PFSK-1 (cell line): ENCODE data around the gene BRINP3.

Experiments used
- FOXP2 ChIP-seq: optimal IDR thresholded peaks from 2 replicates; pipeline ENCODE3; 2011; ENCODE audit warnings: borderline replicate concordance, control low read depth, inconsistent platforms; ENCODE audit not compliant: insufficient read depth; ENCODE audit errors: extremely low read length, extremely low read depth
- POLR2AphosphoS5 ChIP-seq: IDR thresholded peaks from 2 replicates; pipeline ENCODE4 v1.6.1; 2012; ENCODE audit warnings: low read depth, mild to moderate bottlenecking, control low read depth, low read length, moderate library complexity
- SIN3A ChIP-seq: IDR thresholded peaks from 2 replicates; pipeline ENCODE4 v1.6.1; 2012; ENCODE audit warnings: mild to moderate bottlenecking, low read length, moderate library complexity, borderline replicate concordance; ENCODE audit not compliant: insufficient read depth
- TAF1 ChIP-seq: IDR thresholded peaks from 2 replicates; pipeline ENCODE4 v1.6.1; 2012; ENCODE audit warnings: low read length, control low read depth, borderline replicate concordance; ENCODE audit not compliant: insufficient read depth
- TF ChIP-seq, protein P1 (sequence below), 2 experiments: IDR thresholded peaks; 2 replicates each; pipeline versions ENCODE4 v1.6.1 to v1.8.0; 2011 to 2012; ENCODE audit warnings: low read depth in 2 of 2, low read length in 2 of 2, control low read depth in 1 of 2, inconsistent platforms in 1 of 2, mild to moderate bottlenecking in 1 of 2, moderate library complexity in 1 of 2; ENCODE audit not compliant: insufficient read depth in 1 of 2

The BRINP3 gene

DNA sequence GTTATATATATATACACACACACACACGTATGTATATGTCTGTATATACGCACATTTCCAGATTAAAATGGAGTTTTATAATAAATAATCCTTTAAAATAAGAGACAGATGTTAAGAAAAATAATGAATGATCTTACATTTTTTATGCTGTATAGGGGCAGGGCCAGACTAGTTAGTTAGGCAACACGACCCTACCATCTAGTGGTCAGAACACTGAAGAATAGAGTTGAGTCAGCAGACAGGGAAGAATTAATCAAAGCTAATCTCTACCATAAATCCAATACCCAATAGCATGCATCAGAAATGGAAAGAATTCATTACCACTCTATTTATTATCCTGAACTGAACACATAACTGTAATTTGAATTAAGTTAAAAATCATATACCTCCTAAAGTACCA is 156.7 kb downstream of the BRINP3 start:
- TF ChIP-seq, protein P1, sequence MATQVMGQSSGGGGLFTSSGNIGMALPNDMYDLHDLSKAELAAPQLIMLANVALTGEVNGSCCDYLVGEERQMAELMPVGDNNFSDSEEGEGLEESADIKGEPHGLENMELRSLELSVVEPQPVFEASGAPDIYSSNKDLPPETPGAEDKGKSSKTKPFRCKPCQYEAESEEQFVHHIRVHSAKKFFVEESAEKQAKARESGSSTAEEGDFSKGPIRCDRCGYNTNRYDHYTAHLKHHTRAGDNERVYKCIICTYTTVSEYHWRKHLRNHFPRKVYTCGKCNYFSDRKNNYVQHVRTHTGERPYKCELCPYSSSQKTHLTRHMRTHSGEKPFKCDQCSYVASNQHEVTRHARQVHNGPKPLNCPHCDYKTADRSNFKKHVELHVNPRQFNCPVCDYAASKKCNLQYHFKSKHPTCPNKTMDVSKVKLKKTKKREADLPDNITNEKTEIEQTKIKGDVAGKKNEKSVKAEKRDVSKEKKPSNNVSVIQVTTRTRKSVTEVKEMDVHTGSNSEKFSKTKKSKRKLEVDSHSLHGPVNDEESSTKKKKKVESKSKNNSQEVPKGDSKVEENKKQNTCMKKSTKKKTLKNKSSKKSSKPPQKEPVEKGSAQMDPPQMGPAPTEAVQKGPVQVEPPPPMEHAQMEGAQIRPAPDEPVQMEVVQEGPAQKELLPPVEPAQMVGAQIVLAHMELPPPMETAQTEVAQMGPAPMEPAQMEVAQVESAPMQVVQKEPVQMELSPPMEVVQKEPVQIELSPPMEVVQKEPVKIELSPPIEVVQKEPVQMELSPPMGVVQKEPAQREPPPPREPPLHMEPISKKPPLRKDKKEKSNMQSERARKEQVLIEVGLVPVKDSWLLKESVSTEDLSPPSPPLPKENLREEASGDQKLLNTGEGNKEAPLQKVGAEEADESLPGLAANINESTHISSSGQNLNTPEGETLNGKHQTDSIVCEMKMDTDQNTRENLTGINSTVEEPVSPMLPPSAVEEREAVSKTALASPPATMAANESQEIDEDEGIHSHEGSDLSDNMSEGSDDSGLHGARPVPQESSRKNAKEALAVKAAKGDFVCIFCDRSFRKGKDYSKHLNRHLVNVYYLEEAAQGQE (IDR thresholded peaks at IDR 0.05; ENCODE audit: insufficient read depth in 1 of 2, low read depth in 2 of 2, low read length in 2 of 2) = no peak
- TF ChIP-seq FOXP2 = no peak
- no peak for TF ChIP-seq SIN3A
- TF ChIP-seq TAF1 = no peak
- TF ChIP-seq POLR2AphosphoS5 = no peak

DNA sequence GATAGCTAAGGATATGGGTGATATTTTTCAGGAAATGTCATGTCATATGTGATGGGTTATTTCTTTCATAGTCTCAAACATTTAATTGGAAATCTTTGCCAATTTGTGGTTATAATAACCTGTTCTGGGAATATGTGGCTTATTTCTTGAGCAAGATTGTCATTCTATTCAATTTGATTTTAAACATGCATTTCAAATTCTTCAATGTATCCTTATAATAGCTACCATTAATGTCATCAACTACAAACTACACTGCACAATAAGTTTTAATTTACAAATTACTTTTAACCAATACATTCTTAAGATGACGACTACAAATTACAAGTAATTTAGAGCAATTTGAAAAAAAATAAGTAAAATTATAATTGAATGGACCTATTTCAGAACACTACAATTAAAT is 164.9 kb downstream of the BRINP3 start:
- TF ChIP-seq POLR2AphosphoS5 (no peak), FOXP2 (no peak), TAF1 (no peak), SIN3A (no peak)
- TF ChIP-seq, protein P1 (IDR thresholded peaks at IDR 0.05; ENCODE audit: insufficient read depth in 1 of 2, low read depth in 2 of 2, low read length in 2 of 2) = no peak

DNA sequence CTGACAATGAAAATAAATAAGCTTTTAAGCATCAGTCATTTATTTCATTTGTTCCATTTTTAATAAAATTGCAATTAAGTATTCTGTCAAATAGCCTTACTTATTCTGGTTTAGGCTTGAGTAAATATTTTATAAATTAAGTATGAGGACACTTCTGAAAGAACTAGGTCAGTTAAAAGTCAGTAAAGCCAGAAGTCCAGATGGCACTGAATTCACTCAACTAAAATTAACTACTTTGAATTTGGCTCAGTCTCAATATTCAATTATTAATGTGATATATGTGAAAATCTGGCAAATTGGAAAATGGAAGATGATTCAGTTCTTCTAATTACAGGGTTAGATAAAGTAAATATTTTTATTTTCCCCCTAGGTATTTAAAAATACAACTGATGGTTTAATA is 174.2 kb downstream of the BRINP3 start:
- TF ChIP-seq, protein P1 (IDR thresholded peaks at IDR 0.05; ENCODE audit: insufficient read depth in 1 of 2, low read depth in 2 of 2, low read length in 2 of 2) = no peak
- no peak for TF ChIP-seq POLR2AphosphoS5
- TF ChIP-seq TAF1 = no peak
- TF ChIP-seq SIN3A = no peak
- no peak for TF ChIP-seq FOXP2

DNA sequence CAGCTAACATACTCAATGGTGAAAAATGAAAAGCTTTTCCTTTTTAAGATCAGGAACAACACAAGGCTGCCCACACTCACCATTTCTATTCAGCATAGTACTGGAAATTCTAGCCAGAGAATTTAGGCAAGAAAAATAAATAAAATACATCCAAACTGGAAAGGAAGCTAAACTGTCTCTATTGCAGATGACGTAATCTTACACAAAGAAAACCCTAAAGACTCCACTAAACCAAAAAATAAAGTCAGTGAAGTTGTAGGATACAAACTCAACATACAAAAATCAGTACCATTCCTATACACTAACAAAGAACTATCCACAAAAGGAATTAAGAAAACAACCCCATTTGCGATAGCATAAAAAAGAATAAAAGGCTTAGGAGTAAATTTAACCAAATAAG is 181.2 kb downstream of the BRINP3 start:
- TF ChIP-seq TAF1 (no peak), POLR2AphosphoS5 (no peak), SIN3A (no peak), FOXP2 (no peak)
- TF ChIP-seq, protein P1 (IDR thresholded peaks at IDR 0.05; ENCODE audit: insufficient read depth in 1 of 2, low read depth in 2 of 2, low read length in 2 of 2) = no peak

DNA sequence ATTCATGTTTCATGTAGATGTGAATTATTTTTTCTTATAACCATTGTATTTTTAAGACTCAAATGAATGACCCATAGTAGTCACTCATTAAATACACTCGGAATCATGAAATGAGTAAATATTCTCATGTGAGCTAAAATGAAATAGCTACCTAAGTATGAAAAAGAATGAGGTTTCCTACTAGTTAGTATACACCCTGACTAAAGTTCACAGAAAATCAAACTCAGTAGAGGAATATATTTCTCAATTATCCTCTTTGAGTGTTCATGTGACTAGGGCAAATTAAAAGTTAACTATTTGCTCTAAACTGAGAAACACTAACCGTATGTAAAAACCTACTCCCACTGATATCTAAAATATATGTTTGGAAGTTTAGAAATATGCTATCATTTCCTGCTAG is 187.8 kb downstream of the BRINP3 start:
- TF ChIP-seq FOXP2 (no peak), TAF1 (no peak), POLR2AphosphoS5 (no peak), SIN3A (no peak)
- TF ChIP-seq, protein P1 (IDR thresholded peaks at IDR 0.05; ENCODE audit: insufficient read depth in 1 of 2, low read depth in 2 of 2, low read length in 2 of 2) = no peak
